Right ventricle myocardium superior (tissue), 1 donor: ENCODE results near the gene RHOBTB3. TPM values are rescaled to one million over a fixed set of nuclear protein-coding genes. Genes with fewer than 3 reads are reported as not detected.
A peak's percentile ranks its signal among the peaks of the same experiment; 100 is the strongest.

ENCODE experiments used
- ATAC-seq: fragments of 200-7000 bp; cut with Tn5 transposase; one replicate; pipeline ENCODE4 v1.9.1; 2020; ENCODE audit warnings: mild to moderate bottlenecking; ENCODE audit not compliant: poor library complexity
- DNase-seq: peaks from one replicate; pipeline ENCODE4 v3.0.0-alpha.2; 2020
- intact Hi-C: fragments of 100-400 bp; cut with DNase I; formaldehyde crosslinking; loops from one replicate; pipeline ENCODE4 v1.11.2; 2022
- total RNA-seq: library from RNA; stranded (reverse); fragmentation: NEBNext Ultra II Directional; extraction: Animal tissue kit (Norgen Biotek cat#: 25700); gene quantifications from one replicate; pipeline ENCODE4 v1.2.1, GENCODE V29; 2021
- donor health status: DM: no; HTN: yes; CAD: no; lungs with severe emphysema.

RHOBTB3 gene
- total RNA-seq, 1 donor from 2014 or later: 81.1 TPM

DNA sequence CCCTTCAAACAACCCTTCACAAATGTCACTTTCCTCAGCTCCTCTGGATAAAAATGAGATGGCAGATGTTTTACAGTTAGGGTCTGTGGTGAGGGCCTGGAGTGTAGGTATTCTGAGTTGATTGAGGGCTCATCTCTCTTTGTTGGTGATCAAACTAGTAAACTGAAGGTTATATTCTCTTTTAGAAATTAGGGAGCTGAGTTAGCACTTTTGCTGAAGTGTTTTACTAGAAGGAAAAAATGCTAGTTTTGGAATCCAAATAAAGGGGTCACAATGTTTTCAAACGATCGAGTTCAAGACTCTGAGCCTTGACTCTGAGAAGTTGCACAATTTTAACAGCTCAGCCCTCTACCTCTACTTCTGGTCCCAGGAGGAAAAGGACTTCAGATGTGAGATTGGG, 23.4 kb downstream of the RHOBTB3 start:
- intact Hi-C loops: no loop called here
- ATAC-seq (no peak), DNase-seq (no peak)

DNA sequence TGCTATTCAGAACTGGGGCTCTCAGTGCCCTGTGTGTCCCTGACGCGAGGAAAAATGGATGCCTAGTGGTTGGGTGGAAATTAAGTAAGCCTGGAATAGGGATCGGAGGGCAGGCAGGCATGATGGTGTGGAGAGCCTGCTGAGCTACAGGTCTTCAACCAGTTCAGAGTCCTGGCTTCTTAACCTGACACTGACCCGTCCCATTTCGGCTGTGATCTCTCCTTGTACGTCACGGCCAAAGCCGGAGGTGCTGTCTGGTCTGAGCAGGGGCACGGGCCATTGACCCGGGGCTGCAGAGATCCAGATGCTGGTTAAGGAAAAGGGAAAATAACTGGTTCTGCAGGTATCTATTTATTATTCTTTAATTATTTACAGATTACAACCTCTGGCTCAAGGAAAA, 27.9 kb downstream of the RHOBTB3 start:
- ATAC-seq: peak; percentile 7

DNA sequence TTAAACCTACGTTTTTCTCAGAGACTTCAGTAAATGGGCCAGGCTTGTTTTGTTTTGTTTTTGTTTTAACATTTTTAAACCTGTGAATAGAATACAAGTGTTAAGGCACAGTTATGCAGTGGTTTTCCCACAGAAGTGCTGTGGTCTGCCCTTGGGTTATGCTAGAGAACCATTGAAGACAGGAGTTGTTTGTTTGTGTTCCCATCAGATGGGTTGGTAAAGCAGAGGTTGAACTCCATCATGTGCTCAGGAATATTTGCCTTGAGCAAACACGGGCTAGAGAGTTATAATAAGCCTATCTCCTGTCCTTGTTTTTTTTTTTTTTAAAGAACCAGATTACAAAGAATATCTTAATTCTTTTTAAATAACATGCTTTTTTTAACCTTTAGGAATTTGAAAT, 28.5 kb downstream of the RHOBTB3 start:
- intact Hi-C loops: no loop called here
- ATAC-seq (peak; percentile 45), DNase-seq (no peak)

More for the DNA sequence above, 27.9 kb downstream of the RHOBTB3 start:
- intact Hi-C loops: no loop called here
- DNase-seq: no peak

DNA sequence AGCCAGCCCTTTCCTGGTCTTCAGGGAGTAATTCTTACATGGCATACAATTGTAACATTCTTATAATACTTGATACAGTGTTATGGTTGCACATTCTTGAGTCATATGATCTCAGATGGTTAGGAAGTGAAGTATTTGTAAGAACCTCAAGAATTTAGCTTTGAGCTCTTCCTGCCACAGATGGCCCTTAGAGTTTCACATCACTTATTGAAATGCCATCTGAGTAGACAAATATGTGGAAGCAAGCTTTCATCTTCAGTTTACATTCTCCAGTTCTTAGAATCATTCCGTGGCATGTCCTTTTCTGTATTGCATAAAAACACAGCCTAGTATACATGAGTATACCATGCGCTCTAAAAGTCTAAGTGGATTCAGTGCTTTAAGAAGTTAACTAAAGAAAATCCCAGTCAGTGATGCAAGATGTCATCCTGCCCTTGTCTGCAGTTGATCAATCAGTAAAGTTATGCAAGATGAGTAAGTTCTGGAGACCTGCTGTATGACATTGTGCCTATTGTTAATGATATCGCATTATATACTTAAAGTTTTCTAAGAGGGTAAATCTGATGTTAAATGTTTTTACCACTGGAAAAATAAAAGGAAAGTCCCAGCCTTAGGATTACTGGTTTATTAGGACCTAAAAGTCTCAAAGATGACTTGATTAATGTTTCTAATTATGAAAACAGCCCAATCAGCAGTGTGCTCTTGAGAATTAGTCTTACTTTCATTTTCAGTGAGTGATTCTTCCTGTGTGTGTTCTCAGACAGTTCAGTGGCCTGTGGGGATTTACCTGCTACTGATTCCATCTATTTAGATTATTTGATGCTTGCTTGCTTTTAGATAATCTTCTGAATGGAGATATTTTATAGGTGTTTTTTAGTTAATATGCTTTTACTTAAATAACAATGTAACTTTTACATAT, 29.4 kb downstream of the RHOBTB3 start:
- ATAC-seq (peak; percentile 28), DNase-seq (no peak)
- intact Hi-C loops: no loop called here

DNA sequence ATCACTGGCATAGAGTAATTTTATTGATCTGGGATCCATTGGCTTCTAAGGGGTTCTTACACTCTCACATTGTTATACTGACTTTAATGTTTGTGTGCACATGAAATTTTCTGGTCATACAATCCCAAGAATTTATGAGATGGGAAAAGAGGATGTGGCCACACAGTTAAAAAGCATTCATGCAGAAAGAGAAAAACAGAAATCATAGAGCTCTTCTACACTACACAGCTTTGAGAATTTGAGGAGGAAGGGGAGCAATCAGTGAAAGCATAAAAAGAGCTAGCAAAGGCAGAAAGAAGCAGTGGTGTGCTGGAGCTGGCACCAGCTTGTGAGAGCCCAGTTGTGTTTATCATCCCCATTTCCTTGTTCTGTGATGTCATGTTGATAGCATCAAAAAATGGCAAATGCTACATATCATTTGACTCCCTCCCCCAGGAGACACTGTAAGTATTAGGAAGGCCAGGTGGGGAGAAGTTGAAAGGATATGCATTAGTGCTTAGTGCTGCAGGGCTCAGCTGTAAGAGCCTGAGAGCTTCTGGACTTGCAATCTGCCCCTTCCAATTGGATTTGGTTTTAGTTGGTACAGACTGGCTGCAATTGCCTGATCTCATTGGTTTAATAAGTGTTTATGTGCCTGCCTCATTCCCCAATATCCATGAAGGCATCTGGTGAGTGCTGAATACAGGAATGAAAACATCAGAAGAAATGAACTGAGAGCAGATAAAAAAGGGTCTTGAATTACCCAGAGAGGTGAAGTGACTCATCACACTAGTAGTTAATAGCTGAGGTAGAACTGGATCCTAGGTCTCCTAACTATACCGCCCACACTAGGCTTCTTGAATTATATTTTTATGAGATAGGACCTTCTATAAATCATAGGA, 30.9 kb downstream of the RHOBTB3 start:
- no peak for ATAC-seq

DNA sequence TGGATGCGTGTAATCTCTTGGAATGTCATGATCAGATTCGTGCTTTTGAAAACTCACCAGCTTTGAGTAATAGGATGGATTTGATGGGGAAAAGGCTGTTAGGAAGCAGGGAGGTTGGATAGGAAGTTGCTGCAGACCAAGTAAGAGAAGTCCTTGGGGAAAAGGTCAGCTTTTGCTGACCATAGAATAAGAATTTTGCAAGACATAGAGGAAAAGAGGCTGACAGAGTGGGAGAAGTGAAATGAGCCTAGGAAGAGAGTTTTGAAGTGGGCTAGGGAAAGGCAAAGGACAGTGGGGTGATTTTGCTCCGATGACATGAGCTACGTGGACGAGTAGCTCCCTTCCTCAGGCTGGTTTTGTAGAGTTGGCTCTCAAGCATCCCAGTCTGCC, 31.5 kb downstream of the RHOBTB3 start:
- intact Hi-C loops: no loop called here
- no peak for ATAC-seq
- DNase-seq: no peak

More for the DNA sequence above, 30.9 kb downstream of the RHOBTB3 start:
- DNase-seq: no peak
- intact Hi-C loops: no loop called here

DNA sequence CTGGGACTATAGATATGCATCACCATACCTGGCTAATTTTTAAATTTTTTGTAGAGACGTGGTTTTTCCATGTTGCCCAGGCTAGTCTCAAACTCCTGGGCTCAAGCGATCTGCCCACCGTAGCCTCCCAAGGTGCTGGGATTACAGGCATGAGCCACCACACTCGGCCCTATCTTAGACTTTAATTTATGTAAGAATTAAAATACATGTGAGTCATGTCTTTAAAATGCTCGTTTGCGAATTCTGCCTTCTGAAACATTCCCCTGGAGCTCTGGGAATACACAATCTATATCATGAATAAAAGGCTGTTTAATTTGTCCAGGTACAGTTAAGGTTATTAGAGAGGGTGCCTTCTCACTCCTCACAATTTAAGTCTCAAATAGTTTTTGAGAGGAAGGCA, 32.8 kb downstream of the RHOBTB3 start:
- intact Hi-C loops: no loop called here
- no peak for DNase-seq
- ATAC-seq: no peak

DNA sequence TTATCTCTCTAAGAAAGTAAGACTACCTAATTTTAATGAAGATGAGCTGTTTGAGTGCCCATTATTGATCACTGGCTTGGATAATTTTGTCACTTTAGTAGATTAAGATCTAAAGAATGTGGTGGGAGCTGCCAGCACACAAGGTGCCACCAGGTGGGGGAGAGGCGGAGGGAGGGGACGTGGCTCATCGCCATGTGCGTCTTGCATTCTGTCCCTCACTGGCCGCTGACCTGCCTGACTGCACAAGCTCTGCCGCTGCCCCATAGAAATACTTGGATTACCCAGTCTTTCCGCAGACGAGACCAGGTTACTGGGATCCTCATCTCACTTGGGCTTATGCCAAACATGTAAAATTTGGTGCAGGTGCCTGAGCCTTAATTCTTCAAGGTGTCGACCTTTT, 37.6 kb downstream of the RHOBTB3 start:
- no peak for DNase-seq
- intact Hi-C loops: no loop called here
- ATAC-seq: no peak

DNA sequence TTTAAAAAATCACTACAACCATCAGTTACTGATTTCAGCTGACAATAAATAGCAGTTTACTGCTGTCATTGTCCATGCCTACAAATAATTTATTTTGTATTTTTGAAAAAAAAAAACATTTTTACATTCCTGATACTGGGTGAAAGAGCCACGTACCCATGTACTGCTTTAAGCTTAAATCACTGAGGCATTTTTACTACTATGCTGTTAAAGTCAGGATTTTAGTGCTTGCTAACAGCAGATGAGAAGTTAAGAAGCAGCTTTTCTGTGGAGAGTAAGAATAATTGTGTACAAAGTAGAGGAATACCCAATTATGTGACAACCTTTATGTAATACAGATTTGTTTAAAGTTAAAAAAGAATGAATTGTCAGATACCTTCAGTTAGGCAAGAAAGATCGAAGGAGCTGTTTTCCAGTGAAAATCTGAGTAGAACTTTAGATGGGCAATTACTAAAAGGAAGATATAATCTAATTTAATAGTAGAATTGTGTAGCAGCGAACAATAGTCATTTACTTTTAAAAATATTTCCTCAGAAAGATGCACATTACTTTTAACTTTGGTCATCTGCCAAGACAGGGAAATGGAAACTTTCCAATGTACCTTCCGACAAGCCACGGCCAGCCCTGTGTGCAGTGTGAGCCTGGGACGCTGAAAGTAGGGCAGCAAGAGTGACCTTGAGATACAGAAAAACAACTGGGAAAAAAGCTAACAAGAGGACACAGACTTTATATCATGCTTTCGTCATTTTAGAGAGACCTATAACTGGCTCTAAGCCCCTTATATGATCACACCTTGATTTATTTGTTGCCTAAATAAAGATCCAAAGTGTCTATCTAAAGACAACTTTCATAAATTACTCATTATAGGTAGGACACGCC, 39.9 kb downstream of the RHOBTB3 start:
- DNase-seq (no peak), ATAC-seq (peak; percentile 90)
- intact Hi-C loops: no loop called here

DNA sequence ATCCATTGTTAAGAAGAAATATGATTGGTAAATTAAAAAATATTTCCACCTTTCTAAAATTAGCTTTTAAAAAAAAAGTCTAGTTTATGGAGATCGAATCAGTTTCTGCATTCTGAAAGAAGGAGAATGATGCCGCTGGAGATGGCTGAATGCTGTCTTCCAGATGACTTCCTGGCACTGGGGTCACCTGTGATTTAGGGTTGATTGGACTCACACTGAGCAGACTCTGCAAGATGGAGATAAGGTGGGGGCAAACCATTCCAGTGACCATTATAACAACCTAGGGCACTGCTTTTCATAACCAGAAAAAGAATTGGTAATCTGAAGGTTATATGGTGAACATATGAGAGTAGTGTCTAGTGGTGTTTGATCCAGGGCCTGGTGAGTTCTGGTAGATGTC, 40.8 kb downstream of the RHOBTB3 start:
- ATAC-seq (peak; percentile 13), DNase-seq (no peak)
- intact Hi-C loops: no loop called here

DNA sequence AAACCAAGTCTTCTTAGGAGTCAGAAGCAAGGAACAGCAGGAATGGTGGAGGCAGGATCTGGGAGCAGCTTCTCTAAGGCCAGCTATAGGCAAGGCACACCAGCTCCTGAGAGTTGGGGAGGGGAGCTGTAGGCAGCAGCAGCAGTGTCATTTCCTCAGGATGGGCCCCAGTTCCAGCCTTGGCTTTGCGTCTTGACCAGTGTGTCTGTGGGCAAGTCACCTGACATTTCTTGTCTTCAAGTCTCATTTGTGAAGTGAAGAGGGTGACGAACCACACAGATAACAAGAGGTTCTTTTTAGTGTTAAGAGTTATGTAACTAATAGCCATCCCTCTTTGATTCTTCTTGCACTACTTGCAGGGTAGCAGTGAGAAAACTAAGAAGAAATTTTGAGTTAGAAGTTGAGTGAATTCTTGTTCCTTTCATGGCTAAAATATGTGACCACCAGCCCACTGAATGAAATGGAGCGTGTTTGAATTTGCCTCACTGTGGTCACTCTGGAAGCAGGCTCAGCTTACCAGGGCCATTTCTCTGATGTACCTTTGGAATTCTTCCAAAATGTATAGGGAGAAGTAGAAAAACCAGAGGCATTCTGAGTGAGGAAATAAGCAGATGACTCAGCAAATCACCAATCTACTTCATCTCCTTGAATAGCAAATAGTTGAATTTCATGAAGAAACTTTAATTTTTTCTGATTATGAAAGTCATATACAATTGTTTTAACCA, 42.4 kb downstream of the RHOBTB3 start:
- DNase-seq (no peak), ATAC-seq (peak; percentile 9)
- intact Hi-C loops: no loop called here

DNA sequence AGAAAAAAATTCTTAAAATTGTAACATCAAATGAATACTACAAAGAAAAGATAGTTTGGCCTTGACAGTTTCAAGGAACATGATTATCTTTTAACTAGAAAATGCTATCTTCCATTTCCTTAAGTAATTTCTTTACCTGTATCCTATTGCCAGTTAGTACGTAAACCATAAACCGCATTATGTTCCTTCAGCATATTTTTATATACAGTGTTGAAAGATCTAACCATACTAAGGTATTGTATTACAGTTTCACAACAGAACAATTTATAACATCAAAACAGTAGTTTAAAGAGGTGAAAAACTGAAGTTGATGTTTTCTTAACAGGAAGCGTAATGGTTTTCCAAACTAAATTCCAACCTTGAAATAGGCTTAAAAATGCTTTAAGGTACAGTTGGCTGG, 46.3 kb downstream of the RHOBTB3 start:
- ATAC-seq: no peak
- DNase-seq: no peak
- intact Hi-C loops: no loop called here

DNA sequence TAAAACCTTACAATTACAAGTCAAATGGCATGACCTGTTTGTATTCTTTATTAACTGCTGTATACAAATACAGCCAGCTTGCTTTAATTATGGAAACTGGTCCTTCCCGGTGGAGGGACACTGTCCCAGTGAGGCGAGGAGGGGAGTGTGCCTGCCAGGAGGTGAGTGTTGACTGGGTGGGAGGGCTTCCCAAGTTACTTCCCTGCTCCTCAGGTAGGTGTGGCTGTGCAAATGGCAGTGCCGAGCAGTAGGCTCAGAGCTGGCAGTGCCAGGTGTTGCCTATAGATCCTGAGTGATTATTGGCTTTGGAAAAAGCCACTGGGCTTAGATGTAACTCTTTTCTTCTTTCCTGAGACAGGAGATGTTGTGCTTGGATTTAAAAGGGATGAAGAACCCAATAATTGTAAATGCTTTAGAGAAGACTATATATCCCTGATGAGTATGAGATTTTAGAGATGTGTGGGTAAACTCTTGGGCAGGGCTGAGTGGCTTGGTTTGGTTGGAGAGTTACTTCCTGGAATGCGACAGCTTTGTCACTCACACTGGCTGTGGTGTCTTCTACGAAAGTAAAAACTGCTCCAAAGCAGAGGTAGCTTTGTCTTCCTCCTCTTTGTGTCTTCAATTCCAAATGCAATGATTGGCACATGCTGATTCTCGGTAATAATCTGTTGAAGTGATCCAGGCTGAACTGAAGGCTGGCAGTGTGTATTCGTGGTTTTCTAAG, 47.7 kb downstream of the RHOBTB3 start:
- no peak for DNase-seq
- intact Hi-C loops: no loop called here
- no peak for ATAC-seq

DNA sequence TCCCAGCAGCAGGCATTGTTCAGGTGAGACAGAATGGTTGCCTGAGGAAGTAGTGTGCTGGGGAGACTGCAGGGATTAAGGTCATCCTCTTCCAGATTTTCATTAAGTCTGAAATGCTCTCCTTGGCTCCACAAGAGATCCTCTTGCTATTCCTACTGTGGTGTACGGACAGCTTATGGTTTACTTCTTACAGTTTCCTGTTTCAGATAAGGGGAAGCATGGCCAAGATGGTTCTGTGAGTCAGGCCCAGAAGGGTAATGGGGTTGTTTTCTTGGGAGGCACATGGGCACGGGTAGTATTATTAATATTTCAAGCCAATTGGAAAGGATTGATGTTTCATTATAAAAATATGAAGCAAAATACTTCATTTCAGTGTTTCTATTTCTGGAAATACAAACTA, 48.5 kb downstream of the RHOBTB3 start:
- intact Hi-C loops: loop anchor here (2.0 to 5.0 kb wide), 2 partner anchors 67 to 127 kb away; no protein-coding TSS in a partner anchor
- ATAC-seq: peak; percentile 4
- DNase-seq: no peak

DNA sequence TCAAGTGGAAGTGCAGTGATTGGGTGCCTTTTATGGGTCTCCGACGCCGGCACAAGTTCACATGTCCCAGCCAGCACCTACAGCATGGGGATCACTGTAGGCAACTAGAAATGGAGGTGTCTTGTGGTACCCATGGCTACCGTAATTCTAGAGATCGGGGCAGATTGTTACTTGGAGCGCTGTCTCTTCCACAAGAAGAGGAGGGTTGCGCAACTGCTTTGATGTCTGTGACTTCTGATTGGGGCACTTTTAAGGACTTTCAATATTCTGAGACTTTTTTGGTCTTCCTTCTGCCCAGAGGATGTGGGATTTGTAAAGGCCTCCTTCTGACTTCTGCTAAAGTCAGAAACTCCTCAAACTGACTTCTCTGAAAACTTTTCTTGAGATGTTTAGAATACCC, 49.5 kb downstream of the RHOBTB3 start:
- intact Hi-C loops: loop anchor here (2.0 to 5.0 kb wide), 2 partner anchors 66 to 128 kb away; no protein-coding TSS in a partner anchor
- ATAC-seq: peak; percentile 19
- DNase-seq: no peak

DNA sequence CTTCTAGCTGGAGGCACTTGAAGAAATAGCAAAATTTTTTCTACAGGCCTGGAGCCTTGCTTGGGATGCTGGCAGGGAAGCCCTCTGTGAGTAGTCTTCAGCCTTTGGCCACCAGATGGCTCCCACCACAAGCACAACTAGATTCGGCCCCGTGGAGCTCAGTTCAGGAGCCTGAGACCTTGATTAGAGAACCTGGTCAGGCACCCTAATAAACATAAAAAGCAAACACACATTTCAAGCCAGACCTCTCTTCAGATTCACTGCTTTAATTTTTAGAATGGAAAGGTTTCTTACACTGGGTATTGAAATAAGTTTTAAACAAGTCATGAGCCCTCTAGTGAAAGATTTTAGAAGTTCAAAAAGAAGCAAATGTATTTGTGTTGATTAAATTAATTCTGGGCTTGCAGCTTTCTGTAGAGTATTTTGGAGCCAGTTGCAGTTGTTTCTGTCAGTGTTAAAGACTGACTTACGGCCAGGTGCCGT, 50.0 kb downstream of the RHOBTB3 start:
- ATAC-seq (peak; percentile 93), DNase-seq (peak; percentile 85)
- intact Hi-C loops: loop anchor here (2.0 to 5.0 kb wide), 2 partner anchors 66 to 129 kb away; no protein-coding TSS in a partner anchor

DNA sequence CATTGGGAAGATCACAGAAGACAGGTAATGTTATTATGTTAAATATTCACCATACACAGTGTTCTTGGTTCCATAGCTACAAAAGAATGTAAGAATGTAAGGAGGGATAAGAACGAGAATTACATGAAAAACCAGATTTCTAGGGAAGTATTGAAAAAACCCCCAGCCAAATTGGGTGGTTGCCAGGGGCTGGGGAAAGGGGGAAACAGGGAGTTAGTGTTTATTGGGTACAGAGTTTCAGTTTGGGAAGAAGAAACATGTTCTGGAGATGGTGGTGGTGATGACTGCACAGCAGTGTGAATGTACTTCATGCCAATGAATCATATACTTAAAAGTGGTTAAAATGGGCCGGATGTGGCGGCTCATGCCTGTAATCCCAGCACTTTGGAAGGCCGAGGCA, 51.0 kb downstream of the RHOBTB3 start:
- intact Hi-C loops: loop anchor here (5.0 kb wide), 1 partner anchor 130 kb away; no protein-coding TSS in a partner anchor

More for the DNA sequence above, 51.0 kb downstream of the RHOBTB3 start:
- DNase-seq (no peak), ATAC-seq (no peak)
